Gastrocnemius medialis (tissue), 4 donors: Measurements from ENCODE around the gene SGSM2.

Source experiments
- CTCF ChIP-seq, 5 experiments: fragments of 450-650 bp in 3 of 5; fragments of 200-600 bp in 2 of 5; sonication (generic) in 2 of 5; IDR thresholded peaks in 4 of 5; conservative IDR thresholded peaks in 1 of 5; 1 replicate in 4 of 5; 2 replicates in 1 of 5; pipeline ENCODE4 v1.5.1; 2016 to 2019; ENCODE audit warnings: antibody characterized with exemption in 5 of 5, mild to moderate bottlenecking in 3 of 5, moderate library complexity in 3 of 5
- POLR2A ChIP-seq, 2 donors: fragments of 450-650 bp; IDR thresholded peaks; one replicate each; pipeline ENCODE4 v1.6.1; 2017; ENCODE audit warnings: antibody characterized with exemption in 2 of 2, mild to moderate bottlenecking in 2 of 2, moderate library complexity in 2 of 2

DNA sequence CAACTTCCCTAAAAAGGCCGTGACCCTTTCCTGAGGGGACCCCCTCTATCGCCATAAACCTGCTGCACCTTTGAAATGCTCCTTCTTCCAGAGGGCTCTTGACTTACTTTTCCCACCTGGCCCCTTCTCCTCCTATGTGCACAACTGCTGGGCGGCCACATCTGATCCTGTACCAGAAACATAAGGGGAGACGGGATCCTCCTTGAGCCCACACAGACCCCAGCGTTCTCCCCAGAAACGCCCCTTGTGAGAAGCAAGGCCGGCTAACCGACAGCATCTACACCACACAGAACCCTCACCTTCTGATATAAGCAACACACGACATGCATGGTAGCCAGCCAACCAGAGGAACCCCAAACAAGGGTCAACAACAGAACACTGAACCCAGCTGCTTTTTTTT, 77.8 kb downstream of the SGSM2 start:
- TF ChIP-seq CTCF (IDR thresholded peaks at IDR 0.05 in 4 of 5, conservative IDR thresholded peaks at IDR 0.05 in 1 of 5), result no peak
- no peak for TF ChIP-seq POLR2A (IDR thresholded peaks at IDR 0.05)
